Peyer's patch (tissue), 4 donors: ENCODE measurements around the gene VASH1.

ENCODE experiments used
- POLR2A ChIP-seq, 2 donors: fragments of 450-650 bp; IDR thresholded peaks; one replicate each; pipeline ENCODE4 v1.5.1; 2017; ENCODE audit warnings: antibody characterized with exemption in 2 of 2, mild to moderate bottlenecking in 2 of 2, moderate library complexity in 2 of 2
- TF ChIP-seq, protein P1 (sequence below), 6 experiments: fragments of 450-650 bp in 4 of 6; fragments of 200-600 bp in 2 of 6; sonication (generic) in 1 of 6; IDR thresholded peaks; one replicate each; pipeline ENCODE4 v1.5.1; 2017 to 2019; ENCODE audit warnings: antibody characterized with exemption in 6 of 6, mild to moderate bottlenecking in 3 of 6, moderate library complexity in 1 of 6

DNA sequence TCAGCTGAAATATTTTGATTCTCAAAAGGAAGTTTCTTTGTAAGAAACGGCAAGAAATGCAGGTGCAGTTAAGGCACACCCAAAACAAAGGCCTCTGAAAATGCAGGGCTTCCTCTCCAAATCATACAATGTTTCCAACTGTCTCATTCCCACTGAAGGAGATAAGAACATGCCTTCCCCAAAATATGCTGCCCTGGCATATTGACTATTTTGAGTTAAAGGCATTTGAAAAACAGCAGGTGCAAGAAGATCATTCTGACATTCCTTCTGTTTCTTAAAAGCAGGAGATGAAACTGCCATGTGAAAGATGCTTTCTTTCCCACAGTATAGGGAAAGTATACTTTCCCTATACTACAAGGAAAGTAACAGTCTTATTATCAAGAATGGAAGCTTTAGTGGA, 33.4 kb upstream of the VASH1 start:
- TF ChIP-seq POLR2A (IDR thresholded peaks at IDR 0.05), result no peak
- TF ChIP-seq, protein P1, sequence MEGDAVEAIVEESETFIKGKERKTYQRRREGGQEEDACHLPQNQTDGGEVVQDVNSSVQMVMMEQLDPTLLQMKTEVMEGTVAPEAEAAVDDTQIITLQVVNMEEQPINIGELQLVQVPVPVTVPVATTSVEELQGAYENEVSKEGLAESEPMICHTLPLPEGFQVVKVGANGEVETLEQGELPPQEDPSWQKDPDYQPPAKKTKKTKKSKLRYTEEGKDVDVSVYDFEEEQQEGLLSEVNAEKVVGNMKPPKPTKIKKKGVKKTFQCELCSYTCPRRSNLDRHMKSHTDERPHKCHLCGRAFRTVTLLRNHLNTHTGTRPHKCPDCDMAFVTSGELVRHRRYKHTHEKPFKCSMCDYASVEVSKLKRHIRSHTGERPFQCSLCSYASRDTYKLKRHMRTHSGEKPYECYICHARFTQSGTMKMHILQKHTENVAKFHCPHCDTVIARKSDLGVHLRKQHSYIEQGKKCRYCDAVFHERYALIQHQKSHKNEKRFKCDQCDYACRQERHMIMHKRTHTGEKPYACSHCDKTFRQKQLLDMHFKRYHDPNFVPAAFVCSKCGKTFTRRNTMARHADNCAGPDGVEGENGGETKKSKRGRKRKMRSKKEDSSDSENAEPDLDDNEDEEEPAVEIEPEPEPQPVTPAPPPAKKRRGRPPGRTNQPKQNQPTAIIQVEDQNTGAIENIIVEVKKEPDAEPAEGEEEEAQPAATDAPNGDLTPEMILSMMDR (IDR thresholded peaks at IDR 0.05), result no peak
